SK-N-SH (cell line): ENCODE measurements around the gene ZDHHC11. TPM values are rescaled to one million over a fixed set of nuclear protein-coding genes. Genes with fewer than 3 reads are reported as not detected.

Source experiments
- CTCF ChIA-PET: fragments of 300-600, 350-600 bp; formaldehyde crosslinking; extraction: SDS; loops from one replicate; lab custom pipeline; 2021; lab: Yijun Ruan, JAX
- POLR2A ChIA-PET: fragments of 350-600 bp; sonication (Branson Sonifier 250); formaldehyde crosslinking; extraction: SDS; loops from one replicate; lab custom pipeline; 2020; ENCODE audit warnings: antibody characterized with exemption, inconsistent platforms; lab: Yijun Ruan, JAX
- DNase-seq: peaks from one replicate; pipeline ENCODE4 v3.0.0; 2012
- H2AFZ ChIP-seq: fragments of 200-600 bp; sonication (generic); 2 replicates; pipeline ENCODE4 v1.8.1; 2016; ENCODE audit warnings: antibody characterized with exemption, mild to moderate bottlenecking, low read depth
- H3F3A ChIP-seq: fragments of 200-600 bp; sonication (generic); replicated peaks from 2 replicates; pipeline ENCODE3; 2016; ENCODE audit warnings: antibody characterized with exemption, mild to moderate bottlenecking; ENCODE audit not compliant: insufficient read depth
- H3K27ac ChIP-seq, 2 experiments: fragments of 200-500 bp in 1 of 2; fragments of 200-600 bp in 1 of 2; sonication (Bioruptor generic) in 1 of 2; sonication (generic), shearing (Covaris generic) in 1 of 2; 2 replicates each; pipeline versions ENCODE4 v1.5.1 to v1.6.1; 2014 to 2016; ENCODE audit warnings: low read depth in 2 of 2, inconsistent platforms in 1 of 2, low read length in 1 of 2, mild to moderate bottlenecking in 1 of 2, mixed read lengths in 1 of 2
- H3K27me3 ChIP-seq: fragments of 200-600 bp; sonication (generic), shearing (Covaris generic); 2 replicates; pipeline ENCODE4 v1.6.1; 2016; ENCODE audit warnings: mixed run types; ENCODE audit not compliant: insufficient read depth
- H3K36me3 ChIP-seq, 2 experiments: fragments of 200-500 bp in 1 of 2; fragments of 200-600 bp in 1 of 2; sonication (Bioruptor generic) in 1 of 2; sonication (generic) in 1 of 2; replicated peaks in 1 of 2; 2 replicates each; pipeline versions ENCODE3 to v1.5.1; 2014 to 2016; ENCODE audit warnings: low read length in 1 of 2, mild to moderate bottlenecking in 1 of 2; ENCODE audit not compliant: insufficient read depth in 2 of 2, control insufficient read depth in 1 of 2
- H3K4me1 ChIP-seq, 2 experiments: fragments of 200-500 bp in 1 of 2; fragments of 200-600 bp in 1 of 2; sonication (Bioruptor generic) in 1 of 2; sonication (generic), shearing (Covaris generic) in 1 of 2; 2 replicates each; pipeline versions ENCODE4 v1.5.1 to v1.6.1; 2014 to 2016; ENCODE audit warnings: low read depth in 1 of 2, low read length in 1 of 2, mixed run types in 1 of 2; ENCODE audit not compliant: insufficient read depth in 2 of 2, control insufficient read depth in 1 of 2
- H3K4me2 ChIP-seq: fragments of 200-600 bp; sonication (generic), shearing (Covaris generic); 2 replicates; pipeline ENCODE4 v1.6.1; 2017; ENCODE audit warnings: mixed run types
- H3K4me3 ChIP-seq, 2 experiments: fragments of 200-500 bp in 1 of 2; fragments of 200-600 bp in 1 of 2; sonication (Bioruptor generic) in 1 of 2; sonication (generic), shearing (Covaris generic) in 1 of 2; 2 replicates each; pipeline versions ENCODE4 v1.5.1 to v1.8.1; 2014 to 2016; ENCODE audit warnings: low read depth in 2 of 2, inconsistent platforms in 1 of 2, low read length in 1 of 2, mild to moderate bottlenecking in 1 of 2, mixed read lengths in 1 of 2, moderate library complexity in 1 of 2
- H3K79me2 ChIP-seq: fragments of 200-600 bp; sonication (generic); 2 replicates; pipeline ENCODE4 v1.8.1; 2017; ENCODE audit warnings: mild to moderate bottlenecking; ENCODE audit not compliant: insufficient read depth
- H3K9ac ChIP-seq: fragments of 200-600 bp; sonication (generic); 2 replicates; pipeline ENCODE4 v1.6.1; 2017; ENCODE audit warnings: mixed run types
- H3K9me2 ChIP-seq: fragments of 200-600 bp; sonication (generic); 2 replicates; pipeline ENCODE4 v1.6.1; 2017; ENCODE audit warnings: mixed run types
- H3K9me3 ChIP-seq: fragments of 200-600 bp; sonication (generic); 2 replicates; pipeline ENCODE4 v1.6.1; 2017; ENCODE audit warnings: mixed run types, mild to moderate bottlenecking, moderate library complexity
- H4K20me1 ChIP-seq: fragments of 200-600 bp; sonication (generic); 2 replicates; pipeline ENCODE4 v1.6.1; 2017; ENCODE audit warnings: mild to moderate bottlenecking, mixed run types; ENCODE audit not compliant: insufficient read depth
- CHD2 ChIP-seq: fragments of 150-350 bp; IDR thresholded peaks from 2 replicates; pipeline ENCODE4 v1.6.1; 2018; ENCODE audit warnings: low read length; ENCODE audit not compliant: partially characterized antibody
- ELF1 ChIP-seq: IDR thresholded peaks from 2 replicates; pipeline ENCODE4 v1.4.0; 2012
- FOXJ3 ChIP-seq: sonication (generic); formaldehyde crosslinking; IDR thresholded peaks from 2 replicates; pipeline ENCODE4 v1.5.1; 2020; ENCODE audit warnings: mild to moderate bottlenecking, missing genetic modification reagents
- FOXM1 ChIP-seq: IDR thresholded peaks from 2 replicates; pipeline ENCODE4 v1.4.0; 2012; ENCODE audit warnings: low read depth, mild to moderate bottlenecking
- GABPA ChIP-seq: IDR thresholded peaks from 2 replicates; pipeline ENCODE4 v1.4.0; 2012; ENCODE audit warnings: low read depth, mild to moderate bottlenecking
- GATA2 ChIP-seq: sonication (generic); formaldehyde crosslinking; IDR thresholded peaks from 2 replicates; pipeline ENCODE4 v1.5.0; 2020; ENCODE audit warnings: mild to moderate bottlenecking, missing genetic modification reagents
- JUND ChIP-seq: IDR thresholded peaks from 2 replicates; pipeline ENCODE4 v1.4.0; 2012
- MEF2A ChIP-seq: IDR thresholded peaks from 2 replicates; pipeline ENCODE4 v1.4.0; 2012; ENCODE audit warnings: low read depth, borderline replicate concordance
- NFIC ChIP-seq: IDR thresholded peaks from 2 replicates; pipeline ENCODE4 v1.4.0; 2012; ENCODE audit warnings: borderline replicate concordance
- SIN3A ChIP-seq: IDR thresholded peaks from 2 replicates; pipeline ENCODE4 v1.6.1; 2012; ENCODE audit warnings: low read depth, mild to moderate bottlenecking, low read length, moderate library complexity, borderline replicate concordance
- SMC3 ChIP-seq: IDR thresholded peaks from 2 replicates; pipeline ENCODE4 v1.6.1; 2012; ENCODE audit warnings: low read depth, low read length, improper control_type of control experiment
- TAF1 ChIP-seq: IDR thresholded peaks from 2 replicates; pipeline ENCODE4 v1.6.1; 2012; ENCODE audit warnings: low read depth, mild to moderate bottlenecking, low read length, moderate library complexity, borderline replicate concordance
- TCF12 ChIP-seq: IDR thresholded peaks from 2 replicates; pipeline ENCODE4 v1.4.0; 2012
- WGBS: methylation state at CpG from one replicate; pipeline ENCODE4 v1.1.6; 2017; ENCODE audit warnings: low lambda C conversion rate; 5-methylcytosine and 5-hydroxymethylcytosine counted together
- polyA plus RNA-seq, 3 experiments: library from polyadenylated mRNA; depleted of rRNA; stranded (reverse); fragments of >200 nt; gene quantifications; 2 replicates each; pipeline ENCODE4 v1.2.3, GENCODE V29; 2012
- TF ChIP-seq, protein P1 (sequence below): IDR thresholded peaks from 2 replicates; pipeline ENCODE4 v1.6.1; 2012; ENCODE audit warnings: mild to moderate bottlenecking, low read depth, low read length, moderate library complexity
- TF ChIP-seq, protein P2 (sequence below): fragments of 200-600 bp; sonication (generic); IDR thresholded peaks from 2 replicates; pipeline ENCODE4 v1.6.1; 2017; ENCODE audit warnings: antibody characterized with exemption, mild to moderate bottlenecking, moderate library complexity
- TF ChIP-seq, protein P3 (sequence below): IDR thresholded peaks from 2 replicates; pipeline ENCODE4; 2012

ZDHHC11 gene
- polyA plus RNA-seq, 1 of the 3 experiments (the other 2 are of a cell fraction), result 0.76 TPM

DNA sequence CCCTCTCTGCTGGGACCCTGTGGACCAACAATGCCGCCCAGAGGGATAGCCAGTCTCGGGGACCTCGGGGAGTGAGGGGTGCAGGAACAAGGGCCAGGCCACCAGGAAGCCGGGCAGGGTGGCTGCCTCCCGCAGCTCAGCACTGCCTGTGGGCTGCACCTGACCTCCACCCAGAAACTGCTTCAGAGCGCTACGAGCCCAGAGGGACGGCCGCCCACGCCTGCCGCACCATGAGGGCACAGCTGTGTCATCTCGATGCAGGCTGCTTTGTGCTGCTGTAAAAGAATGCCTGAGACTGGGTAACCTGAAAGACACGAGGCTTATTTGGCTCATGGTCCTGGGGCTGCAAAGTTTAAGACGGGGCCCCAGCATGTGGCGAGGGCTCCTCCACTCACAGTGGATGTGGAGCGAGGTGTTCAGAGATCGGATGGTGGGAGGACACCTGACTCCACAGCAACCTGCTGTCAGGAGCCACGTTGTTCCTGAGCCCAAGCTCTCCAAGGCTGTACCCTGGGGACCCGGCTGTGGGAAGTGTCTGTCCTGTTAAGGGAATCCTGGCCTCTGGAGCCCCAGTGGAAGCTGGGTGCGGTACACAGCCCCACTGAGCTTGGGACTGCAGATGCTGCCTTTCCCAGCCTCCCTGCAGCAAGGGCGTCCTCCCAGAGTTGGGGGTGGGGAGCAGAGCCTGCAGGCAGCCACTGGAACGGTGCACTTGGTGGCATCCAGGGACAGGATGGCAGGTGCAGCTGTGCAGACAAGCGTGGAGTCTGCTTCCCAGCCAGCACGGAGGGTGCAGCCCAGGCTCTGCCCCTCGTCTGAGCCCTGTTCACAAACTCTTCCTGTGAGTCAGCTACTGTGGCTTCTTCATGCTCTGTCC is 11.8 kb upstream of the ZDHHC11 start:
- WGBS, result 84% methylated on average over 11 of the region's 25 CpGs
- H3K4me3 ChIP-seq, result no peak overlapping the region
- H3K9me2 ChIP-seq, result no peaks in the 10 kb centered on the region
- ChIA-PET POLR2A (no interaction called here), CTCF (no interaction called here)
- TF ChIP-seq TCF12, result no peak
- TF ChIP-seq FOXJ3 (CRISPR knock-in tag), result no peak
- TF ChIP-seq, protein P1, sequence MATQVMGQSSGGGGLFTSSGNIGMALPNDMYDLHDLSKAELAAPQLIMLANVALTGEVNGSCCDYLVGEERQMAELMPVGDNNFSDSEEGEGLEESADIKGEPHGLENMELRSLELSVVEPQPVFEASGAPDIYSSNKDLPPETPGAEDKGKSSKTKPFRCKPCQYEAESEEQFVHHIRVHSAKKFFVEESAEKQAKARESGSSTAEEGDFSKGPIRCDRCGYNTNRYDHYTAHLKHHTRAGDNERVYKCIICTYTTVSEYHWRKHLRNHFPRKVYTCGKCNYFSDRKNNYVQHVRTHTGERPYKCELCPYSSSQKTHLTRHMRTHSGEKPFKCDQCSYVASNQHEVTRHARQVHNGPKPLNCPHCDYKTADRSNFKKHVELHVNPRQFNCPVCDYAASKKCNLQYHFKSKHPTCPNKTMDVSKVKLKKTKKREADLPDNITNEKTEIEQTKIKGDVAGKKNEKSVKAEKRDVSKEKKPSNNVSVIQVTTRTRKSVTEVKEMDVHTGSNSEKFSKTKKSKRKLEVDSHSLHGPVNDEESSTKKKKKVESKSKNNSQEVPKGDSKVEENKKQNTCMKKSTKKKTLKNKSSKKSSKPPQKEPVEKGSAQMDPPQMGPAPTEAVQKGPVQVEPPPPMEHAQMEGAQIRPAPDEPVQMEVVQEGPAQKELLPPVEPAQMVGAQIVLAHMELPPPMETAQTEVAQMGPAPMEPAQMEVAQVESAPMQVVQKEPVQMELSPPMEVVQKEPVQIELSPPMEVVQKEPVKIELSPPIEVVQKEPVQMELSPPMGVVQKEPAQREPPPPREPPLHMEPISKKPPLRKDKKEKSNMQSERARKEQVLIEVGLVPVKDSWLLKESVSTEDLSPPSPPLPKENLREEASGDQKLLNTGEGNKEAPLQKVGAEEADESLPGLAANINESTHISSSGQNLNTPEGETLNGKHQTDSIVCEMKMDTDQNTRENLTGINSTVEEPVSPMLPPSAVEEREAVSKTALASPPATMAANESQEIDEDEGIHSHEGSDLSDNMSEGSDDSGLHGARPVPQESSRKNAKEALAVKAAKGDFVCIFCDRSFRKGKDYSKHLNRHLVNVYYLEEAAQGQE, result no peak
- TF ChIP-seq JUND, result no peak
- TF ChIP-seq FOXM1, result no peak
- TF ChIP-seq MEF2A, result no peak
- TF ChIP-seq, protein P2, sequence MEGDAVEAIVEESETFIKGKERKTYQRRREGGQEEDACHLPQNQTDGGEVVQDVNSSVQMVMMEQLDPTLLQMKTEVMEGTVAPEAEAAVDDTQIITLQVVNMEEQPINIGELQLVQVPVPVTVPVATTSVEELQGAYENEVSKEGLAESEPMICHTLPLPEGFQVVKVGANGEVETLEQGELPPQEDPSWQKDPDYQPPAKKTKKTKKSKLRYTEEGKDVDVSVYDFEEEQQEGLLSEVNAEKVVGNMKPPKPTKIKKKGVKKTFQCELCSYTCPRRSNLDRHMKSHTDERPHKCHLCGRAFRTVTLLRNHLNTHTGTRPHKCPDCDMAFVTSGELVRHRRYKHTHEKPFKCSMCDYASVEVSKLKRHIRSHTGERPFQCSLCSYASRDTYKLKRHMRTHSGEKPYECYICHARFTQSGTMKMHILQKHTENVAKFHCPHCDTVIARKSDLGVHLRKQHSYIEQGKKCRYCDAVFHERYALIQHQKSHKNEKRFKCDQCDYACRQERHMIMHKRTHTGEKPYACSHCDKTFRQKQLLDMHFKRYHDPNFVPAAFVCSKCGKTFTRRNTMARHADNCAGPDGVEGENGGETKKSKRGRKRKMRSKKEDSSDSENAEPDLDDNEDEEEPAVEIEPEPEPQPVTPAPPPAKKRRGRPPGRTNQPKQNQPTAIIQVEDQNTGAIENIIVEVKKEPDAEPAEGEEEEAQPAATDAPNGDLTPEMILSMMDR, result no peak
- TF ChIP-seq GATA2, result no peak
- no peak for TF ChIP-seq CHD2
- TF ChIP-seq SMC3, result no peak
- TF ChIP-seq SIN3A, result no peak
- no peak for TF ChIP-seq TAF1
- TF ChIP-seq, protein P3, sequence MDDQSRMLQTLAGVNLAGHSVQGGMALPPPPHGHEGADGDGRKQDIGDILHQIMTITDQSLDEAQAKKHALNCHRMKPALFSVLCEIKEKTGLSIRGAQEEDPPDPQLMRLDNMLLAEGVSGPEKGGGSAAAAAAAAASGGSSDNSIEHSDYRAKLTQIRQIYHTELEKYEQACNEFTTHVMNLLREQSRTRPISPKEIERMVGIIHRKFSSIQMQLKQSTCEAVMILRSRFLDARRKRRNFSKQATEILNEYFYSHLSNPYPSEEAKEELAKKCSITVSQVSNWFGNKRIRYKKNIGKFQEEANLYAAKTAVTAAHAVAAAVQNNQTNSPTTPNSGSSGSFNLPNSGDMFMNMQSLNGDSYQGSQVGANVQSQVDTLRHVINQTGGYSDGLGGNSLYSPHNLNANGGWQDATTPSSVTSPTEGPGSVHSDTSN, result no peak
- TF ChIP-seq NFIC, result no peak
- TF ChIP-seq GABPA, result no peak
- TF ChIP-seq ELF1, result no peak
- no peaks in the 10 kb centered on the region for H3K79me2 ChIP-seq
- no peak overlapping the region for H3K27ac ChIP-seq
- H3F3A ChIP-seq, result no peaks in the 10 kb centered on the region
- no peak overlapping the region for H3K4me2 ChIP-seq
- no peaks in the 10 kb centered on the region for H3K4me1 ChIP-seq
- no peaks in the 10 kb centered on the region for H3K9me3 ChIP-seq
- H4K20me1 ChIP-seq, result no peaks in the 10 kb centered on the region
- H3K9ac ChIP-seq, result no peak overlapping the region
- H3K36me3 ChIP-seq, result peaks cover 0 to 54% of the 10 kb centered on the region in 2 experiments
- no peaks in the 10 kb centered on the region for H3K27me3 ChIP-seq
- DNase-seq, result no peak
- no peak overlapping the region for H2AFZ ChIP-seq
